Thyroid gland (tissue), 4 donors: ENCODE data around the gene MRPL51.

ENCODE experiments used
- CTCF ChIP-seq, 6 experiments: fragments of 200-600 bp in 3 of 6; fragments of 450-650 bp in 3 of 6; sonication (generic) in 3 of 6; IDR thresholded peaks; one replicate each; pipeline ENCODE4 v1.5.1; 2016 to 2019; ENCODE audit warnings: antibody characterized with exemption in 6 of 6, mild to moderate bottlenecking in 2 of 6, inconsistent platforms in 1 of 6, moderate library complexity in 1 of 6
- POLR2A ChIP-seq, 2 donors: fragments of 450-650 bp; IDR thresholded peaks; one replicate each; pipeline ENCODE4 v1.6.1; 2017; ENCODE audit warnings: antibody characterized with exemption in 2 of 2, mild to moderate bottlenecking in 2 of 2, moderate library complexity in 1 of 2

DNA sequence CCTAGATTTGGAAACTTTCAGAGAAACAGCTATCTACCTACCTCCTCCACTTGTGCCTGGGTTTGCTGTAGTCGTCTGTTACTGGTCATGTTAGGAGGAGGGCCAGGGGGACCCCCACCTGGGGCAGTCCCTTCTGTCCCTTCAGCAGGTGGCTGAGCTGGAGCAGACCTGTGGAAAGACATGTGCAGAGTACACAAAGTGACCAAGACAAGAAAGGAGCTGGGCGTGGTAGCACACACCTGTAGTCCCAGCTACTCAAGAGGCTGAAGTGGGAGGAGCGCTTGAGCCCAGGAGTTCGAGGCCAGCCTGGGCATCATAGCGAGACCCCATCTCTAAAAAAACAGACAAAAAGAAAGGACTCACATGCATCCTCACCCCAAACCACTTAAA, 26.9 kb downstream of the MRPL51 start:
- TF ChIP-seq POLR2A (IDR thresholded peaks at IDR 0.05) = no peak
- TF ChIP-seq CTCF (IDR thresholded peaks at IDR 0.05) = no peak
